Sigmoid colon (tissue), 7 donors: Measurements from ENCODE around the gene CPLX1. TPM values are rescaled to one million over a fixed set of nuclear protein-coding genes. Genes with fewer than 3 reads are reported as not detected.

Experiments used
- DNase-seq: peaks from one replicate; pipeline ENCODE4 v3.0.0-alpha.2; 2019
- H3K27ac ChIP-seq, 4 donors: fragments of 200-600 bp; sonication (generic); one replicate each; pipeline ENCODE4 v1.5.1; 2016 to 2019; ENCODE audit warnings: mild to moderate bottlenecking in 1 of 4
- H3K27me3 ChIP-seq, 3 donors: fragments of 200-600 bp; sonication (generic); one replicate each; pipeline ENCODE4 v1.5.1; 2019; ENCODE audit warnings: mild to moderate bottlenecking in 1 of 3
- H3K36me3 ChIP-seq, 4 donors: fragments of 200-600 bp; sonication (generic); one replicate each; pipeline ENCODE4 v1.5.1; 2016 to 2019
- H3K4me1 ChIP-seq, 4 donors: fragments of 200-600 bp; sonication (generic); one replicate each; pipeline ENCODE4 v1.5.1; 2017 to 2019
- H3K4me3 ChIP-seq, 4 donors: fragments of 200-600 bp; sonication (generic); one replicate each; pipeline ENCODE4 v1.5.1; 2017 to 2019; ENCODE audit warnings: mild to moderate bottlenecking in 2 of 4, moderate library complexity in 1 of 4
- H3K9me3 ChIP-seq, 4 donors: fragments of 200-600 bp in 3 of 4; sonication (generic) in 3 of 4; one replicate each; pipeline versions ENCODE4 v1.5.1 to v1.6.1; 2013 to 2019
- EP300 ChIP-seq, 4 donors: sonication (generic); formaldehyde crosslinking; IDR thresholded peaks; one replicate each; pipeline ENCODE4 v1.6.1; 2017; ENCODE audit warnings: antibody characterized with exemption in 4 of 4
- POLR2A ChIP-seq, 2 donors: fragments of 450-650 bp; IDR thresholded peaks; one replicate each; pipeline ENCODE4 v1.6.1; 2016; ENCODE audit warnings: antibody characterized with exemption in 2 of 2, mild to moderate bottlenecking in 2 of 2, moderate library complexity in 2 of 2
- POLR2AphosphoS5 ChIP-seq, 4 donors: sonication (generic); formaldehyde crosslinking; IDR thresholded peaks; one replicate each; pipeline ENCODE4 v1.6.1; 2017; ENCODE audit warnings: antibody characterized with exemption in 4 of 4
- WGBS, 2 donors: extraction: QIAGEN DNeasy Blood & Tissue Kit; methylation state at CpG; one replicate each; pipeline ENCODE4 v1.1.7; 2013; 5-methylcytosine and 5-hydroxymethylcytosine counted together
- intact Hi-C: fragments of 100-400 bp; cut with DNase I; formaldehyde crosslinking; loops from one replicate; pipeline ENCODE4 v1.15.1; 2023
- polyA plus RNA-seq, 3 donors: library from polyadenylated mRNA; stranded (reverse); fragments of 200-250 nt; gene quantifications; one replicate each; pipeline ENCODE4 v1.2.3, GENCODE V29; 2013
- total RNA-seq, 4 donors: library from RNA; depleted of rRNA; stranded (reverse); fragments of >200 nt; gene quantifications; one replicate each; pipeline ENCODE4 v1.1.0, GENCODE V29; 2016
- TF ChIP-seq, protein P1 (sequence below), 4 experiments: fragments of 450-650 bp in 3 of 4; fragments of 200-600 bp in 1 of 4; IDR thresholded peaks; one replicate each; pipeline ENCODE4 v1.5.1; 2016 to 2019; ENCODE audit warnings: antibody characterized with exemption in 4 of 4, mild to moderate bottlenecking in 3 of 4, moderate library complexity in 2 of 4
- donor health status: healthy with polysubstance abuse.
- donor health status: Bipolar disorder and iron deficiency.
- donor health status: healthy.

Gene CPLX1
- total and polyA plus RNA-seq, 7 donors, result 0.23 to 3.0 (median 0.49) TPM

DNA sequence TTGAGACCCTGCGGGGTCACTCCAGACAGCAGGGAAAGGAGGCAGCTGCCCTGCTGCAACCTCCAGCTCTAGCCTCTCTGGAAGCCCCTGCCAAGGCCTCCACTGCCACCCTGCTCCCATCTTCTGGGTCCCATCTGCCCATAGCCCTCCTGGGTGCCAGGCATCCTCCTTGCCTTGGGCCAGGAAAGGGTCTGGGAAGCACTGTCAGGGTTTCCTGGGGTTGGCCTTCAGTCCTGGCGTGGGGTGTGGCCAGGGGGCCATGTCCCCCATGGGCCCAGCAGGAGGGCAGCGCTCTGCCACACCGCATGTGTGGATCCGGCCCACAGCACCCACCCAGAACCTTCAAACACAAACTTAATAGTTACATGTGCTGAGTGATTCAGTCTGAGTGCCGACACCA is 3.4 kb upstream of the CPLX1 start:
- TF ChIP-seq, protein P1, sequence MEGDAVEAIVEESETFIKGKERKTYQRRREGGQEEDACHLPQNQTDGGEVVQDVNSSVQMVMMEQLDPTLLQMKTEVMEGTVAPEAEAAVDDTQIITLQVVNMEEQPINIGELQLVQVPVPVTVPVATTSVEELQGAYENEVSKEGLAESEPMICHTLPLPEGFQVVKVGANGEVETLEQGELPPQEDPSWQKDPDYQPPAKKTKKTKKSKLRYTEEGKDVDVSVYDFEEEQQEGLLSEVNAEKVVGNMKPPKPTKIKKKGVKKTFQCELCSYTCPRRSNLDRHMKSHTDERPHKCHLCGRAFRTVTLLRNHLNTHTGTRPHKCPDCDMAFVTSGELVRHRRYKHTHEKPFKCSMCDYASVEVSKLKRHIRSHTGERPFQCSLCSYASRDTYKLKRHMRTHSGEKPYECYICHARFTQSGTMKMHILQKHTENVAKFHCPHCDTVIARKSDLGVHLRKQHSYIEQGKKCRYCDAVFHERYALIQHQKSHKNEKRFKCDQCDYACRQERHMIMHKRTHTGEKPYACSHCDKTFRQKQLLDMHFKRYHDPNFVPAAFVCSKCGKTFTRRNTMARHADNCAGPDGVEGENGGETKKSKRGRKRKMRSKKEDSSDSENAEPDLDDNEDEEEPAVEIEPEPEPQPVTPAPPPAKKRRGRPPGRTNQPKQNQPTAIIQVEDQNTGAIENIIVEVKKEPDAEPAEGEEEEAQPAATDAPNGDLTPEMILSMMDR (IDR thresholded peaks at IDR 0.05), result no peak
- TF ChIP-seq POLR2A (IDR thresholded peaks at IDR 0.05) (no peak), EP300 (IDR thresholded peaks at IDR 0.05) (no peak), POLR2AphosphoS5 (IDR thresholded peaks at IDR 0.05) (no peak)
- H3K9me3 ChIP-seq, result peaks cover 0 to 6% (median 3%) of the 10 kb centered on the region in 4 donors
- H3K27ac ChIP-seq, result no peak overlapping the region
- DNase-seq, result peak; percentile 25
- no peaks in the 10 kb centered on the region for H3K36me3 ChIP-seq
- peaks cover 0 to 22% (median 18%) of the 10 kb centered on the region in 4 donors for H3K4me1 ChIP-seq
- H3K27me3 ChIP-seq, result peaks cover 29 to 79% (median 68%) of the 10 kb centered on the region in 3 donors
- H3K4me3 ChIP-seq, result no peak overlapping the region
- whole genome bisulfite sequencing, 2 donors, result 88 to 89% methylated on average over 6 of the region's 6 CpGs
- intact Hi-C loops, result no loop called here

DNA sequence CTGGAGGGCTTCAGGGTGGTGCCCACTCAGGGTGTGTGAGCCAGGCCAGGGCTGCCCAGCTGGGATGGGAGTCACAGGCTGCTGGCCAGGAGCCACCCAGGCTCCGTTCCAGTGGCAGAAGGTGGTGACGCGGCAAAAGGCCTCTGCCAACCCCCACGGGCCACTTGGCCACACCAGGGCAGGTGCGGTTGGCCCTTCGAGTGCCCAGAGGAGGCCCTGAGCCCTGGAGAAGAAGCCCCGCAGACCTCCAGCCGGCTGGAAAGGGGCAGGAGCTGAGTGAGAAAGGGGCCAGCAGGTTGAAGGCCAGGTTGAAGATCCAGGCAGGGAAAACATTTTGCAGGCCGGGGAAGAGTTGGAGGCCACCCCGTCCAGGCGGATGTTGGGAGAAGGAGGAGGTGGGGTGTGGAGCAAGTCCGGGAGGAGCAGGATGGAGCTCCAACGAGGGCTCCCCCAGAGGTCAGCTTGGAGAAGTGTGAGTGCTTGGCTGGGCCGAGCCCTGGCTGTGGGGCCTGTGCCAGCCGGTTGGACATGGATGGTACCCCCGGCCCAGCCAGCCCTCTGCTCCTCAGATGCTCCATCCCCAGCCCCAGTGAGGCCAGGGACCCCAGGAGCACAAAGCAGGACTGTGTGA is 2.8 kb upstream of the CPLX1 start:
- peak; percentile 60 for DNase-seq
- H3K27ac ChIP-seq, result no peak overlapping the region
- intact Hi-C loops, result no loop called here
- peaks cover 0 to 6% (median 3%) of the 10 kb centered on the region in 4 donors for H3K9me3 ChIP-seq
- 30 to 49% methylated on average over 16 of the region's 16 CpGs for WGBS, 2 donors
- H3K36me3 ChIP-seq, result no peaks in the 10 kb centered on the region
- peaks cover 34 to 84% (median 73%) of the 10 kb centered on the region in 3 donors for H3K27me3 ChIP-seq
- no peak overlapping the region for H3K4me3 ChIP-seq
- TF ChIP-seq, protein P1 (IDR thresholded peaks at IDR 0.05), result no peak
- TF ChIP-seq EP300 (IDR thresholded peaks at IDR 0.05), result no peak
- no peak for TF ChIP-seq POLR2AphosphoS5 (IDR thresholded peaks at IDR 0.05)
- TF ChIP-seq POLR2A (IDR thresholded peaks at IDR 0.05), result no peak
- peaks cover 0 to 22% (median 18%) of the 10 kb centered on the region in 4 donors for H3K4me1 ChIP-seq

DNA sequence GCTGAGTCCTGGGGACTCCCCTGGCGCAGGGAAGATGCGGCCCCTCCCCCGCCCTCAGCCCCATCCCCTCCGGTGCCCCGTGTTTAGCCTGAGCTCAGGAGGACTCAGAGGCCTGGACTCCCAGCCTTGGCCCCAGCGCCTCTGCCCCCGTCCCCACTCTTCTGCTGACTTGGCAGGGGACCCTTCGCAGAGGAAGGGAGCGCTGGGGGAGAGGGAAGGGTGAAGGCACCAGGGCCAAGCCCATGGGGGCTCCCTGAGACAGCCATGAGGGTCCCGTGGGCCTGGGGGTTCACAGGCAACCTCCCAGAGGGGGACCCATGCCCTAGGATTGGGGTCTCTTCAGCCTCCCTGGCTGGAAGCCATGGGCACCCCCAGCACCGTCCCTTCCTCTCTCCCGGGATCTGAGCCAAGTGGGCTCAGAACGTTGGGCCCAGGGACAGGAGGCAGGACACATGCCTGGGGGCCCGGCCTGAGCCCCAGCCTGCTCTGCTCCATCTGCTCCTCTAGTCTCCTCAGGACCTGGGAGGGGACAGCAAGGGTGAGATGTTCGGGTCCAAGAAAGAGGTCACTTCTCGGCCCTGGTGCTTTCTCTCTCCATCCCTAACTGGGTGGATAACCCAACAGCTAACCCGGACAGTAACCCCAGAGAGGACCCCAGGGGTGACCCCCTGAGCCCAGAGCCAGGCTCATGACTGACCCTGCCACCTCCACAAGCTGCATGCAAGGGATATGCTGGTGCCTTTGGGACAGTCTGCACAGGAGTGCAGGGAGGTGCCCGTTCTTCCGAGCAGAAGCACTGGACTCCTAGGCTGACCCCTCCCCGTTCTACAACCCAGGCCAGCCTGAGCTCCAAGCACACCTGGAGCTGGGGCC is 1.5 kb upstream of the CPLX1 start:
- Histone ChIP-seq H3K4me1 (peaks cover 0 to 22% (median 18%) of the 10 kb centered on the region in 4 donors), H3K9me3 (peaks cover 0 to 6% (median 3%) of the 10 kb centered on the region in 4 donors), H3K27ac (no peak overlapping the region), H3K36me3 (no peaks in the 10 kb centered on the region), H3K27me3 (peaks cover 37 to 93% (median 85%) of the 10 kb centered on the region in 3 donors), H3K4me3 (no peak overlapping the region)
- no peak for TF ChIP-seq EP300 (IDR thresholded peaks at IDR 0.05)
- TF ChIP-seq, protein P1 (IDR thresholded peaks at IDR 0.05), result no peak
- no peak for TF ChIP-seq POLR2AphosphoS5 (IDR thresholded peaks at IDR 0.05)
- TF ChIP-seq POLR2A (IDR thresholded peaks at IDR 0.05), result no peak
- intact Hi-C loops, result no loop called here
- DNase-seq, result peak; percentile 44
- WGBS, 2 donors, result 19 to 36% methylated on average over 20 of the region's 20 CpGs

DNA sequence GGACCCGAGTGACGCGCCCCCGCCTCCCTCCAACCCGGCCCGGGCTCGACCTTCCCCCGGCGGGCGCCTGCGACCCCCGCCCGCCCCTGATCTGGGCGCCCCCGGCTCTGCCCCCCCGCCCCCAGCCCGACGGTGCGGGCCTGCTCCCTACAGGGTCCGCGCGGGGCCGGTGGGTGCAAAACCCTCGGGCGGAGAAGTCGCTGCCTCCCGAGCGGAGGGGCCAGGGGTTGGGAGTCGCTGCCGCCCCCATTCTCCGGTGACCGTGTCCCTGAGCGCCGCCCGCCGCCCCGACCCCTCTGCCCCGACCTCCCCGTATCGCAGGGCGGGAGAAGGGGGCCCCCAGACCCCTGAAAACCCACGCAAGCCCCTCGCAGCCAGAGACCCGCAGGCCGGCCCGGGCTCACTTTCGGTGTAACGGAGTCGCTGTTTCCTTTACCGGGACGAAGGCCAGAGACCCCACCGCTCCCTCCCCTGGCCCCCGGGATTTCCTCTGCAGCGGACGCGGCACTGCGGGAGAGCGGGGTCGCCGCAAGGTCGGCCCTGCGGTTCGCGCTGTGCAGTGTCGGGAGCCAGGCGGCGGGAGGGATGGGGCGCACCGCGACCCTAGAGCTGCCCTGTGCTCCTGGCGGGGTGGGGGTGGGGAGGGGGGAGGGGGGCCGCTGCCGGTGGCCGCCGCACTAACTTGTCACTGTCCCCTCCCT is 729 bp upstream of the CPLX1 start:
- peaks cover 37 to 95% (median 85%) of the 10 kb centered on the region in 3 donors for H3K27me3 ChIP-seq
- WGBS, 2 donors, result 2% methylated on average over 74 to 75 of the region's 75 CpGs
- peak; percentile 58 for DNase-seq
- intact Hi-C loops, result no loop called here
- no peak for TF ChIP-seq POLR2A (IDR thresholded peaks at IDR 0.05)
- TF ChIP-seq EP300 (IDR thresholded peaks at IDR 0.05), result no peak
- no peak for TF ChIP-seq POLR2AphosphoS5 (IDR thresholded peaks at IDR 0.05)
- TF ChIP-seq, protein P1 (IDR thresholded peaks at IDR 0.05), result no peak
- peaks cover 0 to 22% (median 18%) of the 10 kb centered on the region in 4 donors for H3K4me1 ChIP-seq
- peak overlapping the region in 2 of 4 donors; percentile 12 to 25 for H3K4me3 ChIP-seq
- H3K9me3 ChIP-seq, result peaks cover 0 to 5% (median 3%) of the 10 kb centered on the region in 4 donors
- H3K27ac ChIP-seq, result no peak overlapping the region
- H3K36me3 ChIP-seq, result no peaks in the 10 kb centered on the region
